ENCODE results near the gene BCAS1.

- TF ChIP-seq EP300 (IDR thresholded peaks at IDR 0.05; ENCODE audit: borderline replicate concordance) (no peak), NFIC (IDR thresholded peaks at IDR 0.05) (no peak), TCF12 (IDR thresholded peaks at IDR 0.05; ENCODE audit: low read depth) (no peak), TAF1 (IDR thresholded peaks at IDR 0.05; ENCODE audit: low read depth) (no peak), RAD21 (IDR thresholded peaks at IDR 0.05; ENCODE audit: low read depth) (no peak), CEBPB (IDR thresholded peaks at IDR 0.05) (no peak)
These were observed 19.3 kb downstream of the BCAS1 start for GRCh38 chr20:54051068-54051467.
